SK-N-MC (cell line): ENCODE data around the gene CRYAA.
"Not testable (repeated sequence)": the region's sequence is repeated elsewhere in the genome, so short reads cannot be mapped to it uniquely, and the experiment has no call there.

ENCODE experiments used
- DNase-seq: peaks from one replicate; pipeline ENCODE4 v3.0.0-alpha.2; 2011; ENCODE audit warnings: low read depth, low spot score
- H3K27ac ChIP-seq: fragments of 200-600 bp; sonication (generic); 2 replicates; pipeline ENCODE4 v1.5.1; 2016; ENCODE audit warnings: mixed run types
- H3K36me3 ChIP-seq: fragments of 200-600 bp; sonication (generic); 2 replicates; pipeline ENCODE4 v1.6.1; 2017; ENCODE audit warnings: antibody characterized with exemption, low read length, mixed read lengths; ENCODE audit not compliant: insufficient read depth
- H3K4me3 ChIP-seq: fragments of 200-600 bp; sonication (generic); 2 replicates; pipeline ENCODE4 v1.5.1; 2016
- H3K9ac ChIP-seq: fragments of 200-600 bp; sonication (generic); 2 replicates; pipeline ENCODE4 v1.8.0; 2017; ENCODE audit warnings: mixed run types, mixed read lengths; ENCODE audit not compliant: insufficient read length
- H3K9me3 ChIP-seq: fragments of 200-600 bp; sonication (generic); 2 replicates; pipeline ENCODE4 v1.6.1; 2017; ENCODE audit warnings: low read depth, mild to moderate bottlenecking, antibody characterized with exemption, low read length, moderate library complexity, mixed read lengths

CRYAA gene, protein sequence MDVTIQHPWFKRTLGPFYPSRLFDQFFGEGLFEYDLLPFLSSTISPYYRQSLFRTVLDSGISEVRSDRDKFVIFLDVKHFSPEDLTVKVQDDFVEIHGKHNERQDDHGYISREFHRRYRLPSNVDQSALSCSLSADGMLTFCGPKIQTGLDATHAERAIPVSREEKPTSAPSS

GRCh38 chr21:43168708-43169107, at the start of gene CRYAA:
CRYAA (plus strand) TSS chr21:43169008; CDS start chr21:43169100, 92 bp downstream.
- H3K36me3 ChIP-seq, H3K27ac ChIP-seq, H3K9me3 ChIP-seq, DNase-seq, H3K9ac ChIP-seq, H3K4me3 ChIP-seq: not testable (repeated sequence)

GRCh38 chr21:43130094-43130493, 38.7 kb upstream of the CRYAA start:
- H3K4me3 ChIP-seq, H3K27ac ChIP-seq, H3K9ac ChIP-seq, H3K36me3 ChIP-seq, DNase-seq, H3K9me3 ChIP-seq: not testable (repeated sequence)

GRCh38 chr21:43134520-43134919, 34.3 kb upstream of the CRYAA start:
- H3K4me3 ChIP-seq, H3K27ac ChIP-seq, H3K9ac ChIP-seq, H3K36me3 ChIP-seq, DNase-seq, H3K9me3 ChIP-seq: not testable (repeated sequence)

DNA sequence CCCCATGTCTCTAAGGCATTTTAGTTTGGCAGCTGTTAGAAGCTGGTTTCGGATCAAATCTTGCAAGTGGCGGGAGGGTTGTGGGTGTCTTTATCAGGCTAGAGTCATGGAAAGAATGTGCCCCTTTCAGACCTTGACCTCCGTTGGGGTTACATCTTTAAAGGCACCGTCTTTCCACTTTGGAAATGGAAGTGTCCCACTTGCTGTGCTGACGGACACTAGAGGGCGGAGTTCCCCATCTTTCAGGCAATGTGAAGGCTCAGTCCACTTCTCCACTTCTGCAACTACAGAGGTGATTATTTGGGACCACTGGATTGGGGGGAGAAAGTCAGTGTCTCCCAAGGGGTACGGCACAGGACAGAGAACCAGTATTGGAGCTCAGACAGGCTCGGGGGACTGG, 29.9 kb upstream of the CRYAA start:
- not testable (repeated sequence) for H3K36me3 ChIP-seq, H3K9ac ChIP-seq, H3K4me3 ChIP-seq, H3K27ac ChIP-seq, H3K9me3 ChIP-seq, DNase-seq

GRCh38 chr21:43141407-43141806, 27.4 kb upstream of the CRYAA start:
- H3K9me3 ChIP-seq, H3K4me3 ChIP-seq, DNase-seq, H3K27ac ChIP-seq, H3K9ac ChIP-seq, H3K36me3 ChIP-seq: not testable (repeated sequence)

- not testable (repeated sequence) for H3K36me3 ChIP-seq, H3K27ac ChIP-seq, DNase-seq, H3K9me3 ChIP-seq, H3K9ac ChIP-seq, H3K4me3 ChIP-seq
Observed at GRCh38 chr21:43146637-43147036, 22.2 kb upstream of the CRYAA start.

GRCh38 chr21:43147999-43148398, 20.8 kb upstream of the CRYAA start:
- not testable (repeated sequence) for H3K36me3 ChIP-seq, H3K9ac ChIP-seq, H3K4me3 ChIP-seq, H3K27ac ChIP-seq, H3K9me3 ChIP-seq, DNase-seq

- not testable (repeated sequence) for H3K36me3 ChIP-seq, H3K4me3 ChIP-seq, H3K9ac ChIP-seq, DNase-seq, H3K27ac ChIP-seq, H3K9me3 ChIP-seq
Observed at GRCh38 chr21:43149344-43149743, 19.5 kb upstream of the CRYAA start.

DNA sequence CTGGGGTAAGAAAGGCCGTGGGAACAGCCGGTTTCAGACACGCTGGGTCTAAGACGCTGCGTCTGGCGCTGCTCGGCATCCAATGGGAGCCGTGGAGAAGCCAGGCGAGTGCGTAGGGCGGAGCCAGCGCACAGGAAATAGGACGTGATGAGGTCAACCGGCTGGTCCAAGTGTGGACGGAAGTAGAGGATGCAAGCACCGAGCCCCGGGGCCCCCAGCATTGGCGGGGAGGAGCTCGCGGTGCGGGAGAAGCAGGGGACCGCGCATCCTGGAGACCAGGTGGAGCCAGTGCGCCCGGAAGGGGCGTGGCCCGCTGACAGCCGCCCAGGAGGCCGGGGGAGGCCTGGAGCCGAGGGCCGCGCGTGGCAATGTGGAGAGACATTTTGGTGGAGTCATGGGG, 15.2 kb upstream of the CRYAA start:
- H3K9ac ChIP-seq, H3K36me3 ChIP-seq: not testable (repeated sequence)

DNA sequence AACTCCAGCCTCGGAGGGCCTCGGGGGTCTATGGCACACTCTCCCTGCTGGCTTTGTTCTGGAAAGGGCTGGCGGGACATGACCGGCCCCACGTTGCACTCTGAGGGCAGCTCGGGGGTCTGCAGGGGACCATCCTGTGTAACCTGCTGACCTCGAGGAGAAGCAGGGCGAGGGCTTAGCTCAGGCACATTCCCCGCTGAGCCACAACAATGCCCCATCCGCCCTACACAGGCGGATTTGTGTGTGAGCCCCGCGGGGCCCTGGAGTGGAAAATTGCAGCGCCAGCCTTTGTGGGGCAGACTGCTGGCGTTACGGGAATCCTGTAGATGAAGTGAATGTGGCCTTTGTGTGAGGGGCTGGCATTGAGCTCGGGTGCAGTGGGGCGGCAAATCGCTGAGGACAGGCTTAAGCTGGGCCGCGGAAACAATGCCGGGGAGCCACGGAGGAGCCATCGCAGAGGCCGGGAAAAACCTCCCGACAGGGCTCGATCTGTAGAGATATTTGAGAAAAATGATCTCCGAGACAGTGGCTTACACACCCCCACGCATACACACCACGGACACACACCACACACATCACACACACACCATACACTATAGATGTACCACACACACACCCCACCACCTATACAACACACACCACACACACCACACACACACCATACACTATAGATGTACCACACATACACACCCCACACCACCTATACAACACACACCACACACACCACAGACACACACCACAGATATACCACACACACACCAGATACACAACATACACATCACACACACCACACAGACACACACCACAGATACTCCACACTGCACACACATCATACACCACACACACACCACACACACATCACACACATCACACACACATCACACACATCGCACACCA, 9.3 kb upstream of the CRYAA start:
- not testable (repeated sequence) for H3K4me3 ChIP-seq, H3K27ac ChIP-seq, DNase-seq, H3K9me3 ChIP-seq, H3K9ac ChIP-seq, H3K36me3 ChIP-seq

More for the DNA sequence above, 15.2 kb upstream of the CRYAA start:
- H3K27ac ChIP-seq, H3K4me3 ChIP-seq, DNase-seq, H3K9me3 ChIP-seq: not testable (repeated sequence)

GRCh38 chr21:43161826-43162707, 6.7 kb upstream of the CRYAA start:
- not testable (repeated sequence) for H3K9ac ChIP-seq, H3K27ac ChIP-seq, H3K36me3 ChIP-seq, DNase-seq, H3K9me3 ChIP-seq, H3K4me3 ChIP-seq

DNA sequence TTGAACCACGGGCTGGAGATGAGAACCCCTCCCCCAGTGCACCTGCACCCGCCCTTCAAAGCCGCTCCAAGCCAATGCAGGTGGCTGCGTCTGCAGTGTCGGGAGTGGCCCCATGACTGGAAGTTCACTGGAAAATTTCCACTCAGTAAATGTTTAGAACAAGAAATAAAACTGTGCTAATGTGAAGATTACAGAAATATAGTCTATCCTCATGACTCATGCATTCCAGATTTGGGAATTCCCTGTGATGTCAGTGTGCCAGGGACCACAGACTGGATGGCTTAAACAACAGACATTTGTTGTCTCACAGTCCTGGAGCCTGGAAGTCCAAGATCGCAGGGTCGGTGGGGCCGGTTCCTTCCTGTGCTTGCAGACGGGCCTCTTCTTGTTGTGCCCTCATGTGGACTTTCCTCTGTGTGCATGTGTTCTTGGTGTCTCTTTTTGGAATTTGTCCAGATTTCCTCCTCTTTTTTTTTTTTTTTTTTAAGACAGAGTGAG, 6.1 kb upstream of the CRYAA start:
- not testable (repeated sequence) for H3K36me3 ChIP-seq, DNase-seq, H3K27ac ChIP-seq, H3K9ac ChIP-seq, H3K9me3 ChIP-seq, H3K4me3 ChIP-seq

DNA sequence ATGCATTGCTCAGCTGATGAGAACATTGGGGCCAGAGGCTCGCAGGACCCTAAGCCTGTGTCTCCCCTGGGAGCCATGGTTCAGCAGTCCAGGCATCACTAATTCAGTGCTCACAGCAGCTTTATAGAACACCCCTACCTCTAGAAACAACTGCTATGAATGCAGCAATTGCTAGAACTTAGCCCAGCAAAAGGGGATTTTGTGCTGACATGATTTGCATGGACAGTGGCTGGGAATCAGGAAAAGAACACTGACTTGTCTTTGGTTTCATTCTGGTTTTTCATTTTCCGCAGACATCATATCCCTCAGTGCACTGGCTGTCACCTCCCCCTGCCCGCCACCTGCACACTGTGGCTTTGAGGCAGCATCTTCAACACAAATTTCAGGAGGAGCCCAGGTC, 4.0 kb upstream of the CRYAA start:
- H3K4me3 ChIP-seq, H3K36me3 ChIP-seq, DNase-seq: not testable (repeated sequence)

GRCh38 chr21:43165734-43166133, 3.1 kb upstream of the CRYAA start:
- not testable (repeated sequence) for H3K9me3 ChIP-seq, H3K4me3 ChIP-seq, H3K27ac ChIP-seq, DNase-seq, H3K36me3 ChIP-seq, H3K9ac ChIP-seq

More for the DNA sequence above, 4.0 kb upstream of the CRYAA start:
- H3K27ac ChIP-seq, H3K9ac ChIP-seq, H3K9me3 ChIP-seq: not testable (repeated sequence)
